ENCODE data around the gene HSPA12B. TPM values are rescaled to one million over a fixed set of nuclear protein-coding genes. Genes with fewer than 3 reads are reported as not detected.

Gene HSPA12B
- polyA plus RNA-seq, 4 donors = 2.7 to 9.7 (median 4.1) TPM; not detected in 1

GRCh38 chr20:3753098-3753497 is 20.6 kb downstream of the HSPA12B start:
- FAIRE-seq (no peak), DNase-seq (peak; percentile 64 to 72)
- no peak overlapping the region for H3K4me3 ChIP-seq (ENCODE audit: low read depth in 1 of 3, low read length in 3 of 3)
- H3K36me3 ChIP-seq (ENCODE audit: control insufficient read depth in 3 of 3, insufficient read depth in 2 of 3, low read depth in 1 of 3, low read length in 3 of 3) = peaks cover 0 to 45% (median 0%) of the 10 kb centered on the region in 3 donors
- 42 to 61% (median 43%) methylated on average over 4 of the region's 4 CpGs for WGBS, 3 donors
- peaks cover 0 to 29% (median 0%) of the 10 kb centered on the region in 3 donors for H3K27me3 ChIP-seq (ENCODE audit: control insufficient read depth in 3 of 3, insufficient read depth in 3 of 3, low read length in 3 of 3)
- no peak overlapping the region for H3K27ac ChIP-seq (ENCODE audit: low read depth in 1 of 3, low read length in 2 of 3)
- H3K9me3 ChIP-seq (ENCODE audit: control insufficient read depth in 2 of 2, insufficient read depth in 1 of 2, low read depth in 1 of 2, low read length in 1 of 2) = no peaks in the 10 kb centered on the region
- H3K4me1 ChIP-seq (ENCODE audit: control insufficient read depth in 3 of 3, insufficient read depth in 2 of 3, low read depth in 1 of 3, low read length in 2 of 3) = peaks cover 0 to 13% (median 3%) of the 10 kb centered on the region in 3 donors

GRCh38 chr20:3753501-3754275 is 21.2 kb downstream of the HSPA12B start:
- H3K4me1 ChIP-seq (ENCODE audit: control insufficient read depth in 3 of 3, insufficient read depth in 2 of 3, low read depth in 1 of 3, low read length in 2 of 3) = peaks cover 0 to 9% (median 3%) of the 10 kb centered on the region in 3 donors
- FAIRE-seq (no peak), DNase-seq (no peak)
- H3K4me3 ChIP-seq (ENCODE audit: low read depth in 1 of 3, low read length in 3 of 3) = no peak overlapping the region
- peaks cover 0 to 47% (median 0%) of the 10 kb centered on the region in 3 donors for H3K36me3 ChIP-seq (ENCODE audit: control insufficient read depth in 3 of 3, insufficient read depth in 2 of 3, low read depth in 1 of 3, low read length in 3 of 3)
- no peaks in the 10 kb centered on the region for H3K9me3 ChIP-seq (ENCODE audit: control insufficient read depth in 2 of 2, insufficient read depth in 1 of 2, low read depth in 1 of 2, low read length in 1 of 2)
- H3K27ac ChIP-seq (ENCODE audit: low read depth in 1 of 3, low read length in 2 of 3) = no peak overlapping the region
- 86 to 92% (median 88%) methylated on average over 20 to 26 of the region's 26 CpGs for WGBS, 3 donors
- H3K27me3 ChIP-seq (ENCODE audit: control insufficient read depth in 3 of 3, insufficient read depth in 3 of 3, low read length in 3 of 3) = peaks cover 0 to 26% (median 0%) of the 10 kb centered on the region in 3 donors

- no peak for FAIRE-seq
- peaks cover 0 to 21% (median 0%) of the 10 kb centered on the region in 3 donors for H3K27me3 ChIP-seq (ENCODE audit: control insufficient read depth in 3 of 3, insufficient read depth in 3 of 3, low read length in 3 of 3)
- WGBS, 3 donors = 93 to 98% (median 95%) methylated on average over 16 of the region's 16 CpGs
Observed at GRCh38 chr20:3754276-3754630, 21.8 kb downstream of the HSPA12B start.

GRCh38 chr20:3755269-3755668 is 22.8 kb downstream of the HSPA12B start:
- Histone ChIP-seq H3K4me1 (ENCODE audit: control insufficient read depth in 3 of 3, insufficient read depth in 2 of 3, low read depth in 1 of 3, low read length in 2 of 3) (peaks cover 0 to 5% (median 3%) of the 10 kb centered on the region in 3 donors), H3K36me3 (ENCODE audit: control insufficient read depth in 3 of 3, insufficient read depth in 2 of 3, low read depth in 1 of 3, low read length in 3 of 3) (peaks cover 0 to 58% (median 0%) of the 10 kb centered on the region in 3 donors), H3K9me3 (ENCODE audit: control insufficient read depth in 2 of 2, insufficient read depth in 1 of 2, low read depth in 1 of 2, low read length in 1 of 2) (no peaks in the 10 kb centered on the region), H3K27me3 (ENCODE audit: control insufficient read depth in 3 of 3, insufficient read depth in 3 of 3, low read length in 3 of 3) (peaks cover 0 to 12% (median 0%) of the 10 kb centered on the region in 3 donors), H3K27ac (ENCODE audit: low read depth in 1 of 3, low read length in 2 of 3) (no peak overlapping the region), H3K4me3 (ENCODE audit: low read depth in 1 of 3, low read length in 3 of 3) (no peak overlapping the region)
- FAIRE-seq (no peak), DNase-seq (no peak)
- WGBS, 3 donors = 82 to 91% (median 86%) methylated on average over 7 of the region's 7 CpGs

More at GRCh38 chr20:3754276-3754630, 21.8 kb downstream of the HSPA12B start:
- Histone ChIP-seq H3K4me1 (ENCODE audit: control insufficient read depth in 3 of 3, insufficient read depth in 2 of 3, low read depth in 1 of 3, low read length in 2 of 3) (peaks cover 0 to 9% (median 3%) of the 10 kb centered on the region in 3 donors), H3K9me3 (ENCODE audit: control insufficient read depth in 2 of 2, insufficient read depth in 1 of 2, low read depth in 1 of 2, low read length in 1 of 2) (no peaks in the 10 kb centered on the region), H3K27ac (ENCODE audit: low read depth in 1 of 3, low read length in 2 of 3) (no peak overlapping the region), H3K4me3 (ENCODE audit: low read depth in 1 of 3, low read length in 3 of 3) (no peak overlapping the region), H3K36me3 (ENCODE audit: control insufficient read depth in 3 of 3, insufficient read depth in 2 of 3, low read depth in 1 of 3, low read length in 3 of 3) (peaks cover 0 to 53% (median 0%) of the 10 kb centered on the region in 3 donors)
- no peak for DNase-seq

- H3K4me3 ChIP-seq (ENCODE audit: low read depth in 1 of 3, low read length in 3 of 3) = no peak overlapping the region
- DNase-seq (no peak), FAIRE-seq (no peak)
- H3K27ac ChIP-seq (ENCODE audit: low read depth in 1 of 3, low read length in 2 of 3) = no peak overlapping the region
- 72 to 98% (median 93%) methylated on average over 4 to 5 of the region's 5 CpGs for WGBS, 3 donors
- no peaks in the 10 kb centered on the region for H3K9me3 ChIP-seq (ENCODE audit: control insufficient read depth in 2 of 2, insufficient read depth in 1 of 2, low read depth in 1 of 2, low read length in 1 of 2)
- H3K4me1 ChIP-seq (ENCODE audit: control insufficient read depth in 3 of 3, insufficient read depth in 2 of 3, low read depth in 1 of 3, low read length in 2 of 3) = peaks cover 0 to 5% (median 3%) of the 10 kb centered on the region in 3 donors
- H3K27me3 ChIP-seq (ENCODE audit: control insufficient read depth in 3 of 3, insufficient read depth in 3 of 3, low read length in 3 of 3) = peaks cover 0 to 5% (median 0%) of the 10 kb centered on the region in 3 donors
- peaks cover 0 to 57% (median 0%) of the 10 kb centered on the region in 3 donors for H3K36me3 ChIP-seq (ENCODE audit: control insufficient read depth in 3 of 3, insufficient read depth in 2 of 3, low read depth in 1 of 3, low read length in 3 of 3)
Observed at GRCh38 chr20:3755814-3756480, 23.5 kb downstream of the HSPA12B start.

- Histone ChIP-seq H3K4me3 (ENCODE audit: low read depth in 1 of 3, low read length in 3 of 3) (no peak overlapping the region), H3K27ac (ENCODE audit: low read depth in 1 of 3, low read length in 2 of 3) (no peak overlapping the region), H3K4me1 (ENCODE audit: control insufficient read depth in 3 of 3, insufficient read depth in 2 of 3, low read depth in 1 of 3, low read length in 2 of 3) (peaks cover 0 to 5% (median 0%) of the 10 kb centered on the region in 3 donors), H3K27me3 (ENCODE audit: control insufficient read depth in 3 of 3, insufficient read depth in 3 of 3, low read length in 3 of 3) (no peaks in the 10 kb centered on the region), H3K9me3 (ENCODE audit: control insufficient read depth in 2 of 2, insufficient read depth in 1 of 2, low read depth in 1 of 2, low read length in 1 of 2) (no peaks in the 10 kb centered on the region), H3K36me3 (ENCODE audit: control insufficient read depth in 3 of 3, insufficient read depth in 2 of 3, low read depth in 1 of 3, low read length in 3 of 3) (peaks cover 0 to 60% (median 0%) of the 10 kb centered on the region in 3 donors)
- DNase-seq (no peak), FAIRE-seq (no peak)
- 92 to 97% (median 95%) methylated on average over 2 of the region's 2 CpGs for WGBS, 3 donors
Observed at GRCh38 chr20:3757268-3757667, 24.8 kb downstream of the HSPA12B start.

- 86 to 95% (median 91%) methylated on average over 11 of the region's 11 CpGs for WGBS, 3 donors
- Histone ChIP-seq H3K27me3 (ENCODE audit: control insufficient read depth in 3 of 3, insufficient read depth in 3 of 3, low read length in 3 of 3) (no peaks in the 10 kb centered on the region), H3K36me3 (ENCODE audit: control insufficient read depth in 3 of 3, insufficient read depth in 2 of 3, low read depth in 1 of 3, low read length in 3 of 3) (peaks cover 0 to 59% (median 0%) of the 10 kb centered on the region in 3 donors), H3K27ac (ENCODE audit: low read depth in 1 of 3, low read length in 2 of 3) (no peak overlapping the region), H3K9me3 (ENCODE audit: control insufficient read depth in 2 of 2, insufficient read depth in 1 of 2, low read depth in 1 of 2, low read length in 1 of 2) (no peaks in the 10 kb centered on the region), H3K4me1 (ENCODE audit: control insufficient read depth in 3 of 3, insufficient read depth in 2 of 3, low read depth in 1 of 3, low read length in 2 of 3) (peaks cover 0 to 1% (median 0%) of the 10 kb centered on the region in 3 donors), H3K4me3 (ENCODE audit: low read depth in 1 of 3, low read length in 3 of 3) (no peak overlapping the region)
- no peak for DNase-seq
- FAIRE-seq = no peak
Observed at GRCh38 chr20:3758566-3758965, 26.1 kb downstream of the HSPA12B start.

- Histone ChIP-seq H3K27me3 (ENCODE audit: control insufficient read depth in 3 of 3, insufficient read depth in 3 of 3, low read length in 3 of 3) (no peaks in the 10 kb centered on the region), H3K4me1 (ENCODE audit: control insufficient read depth in 3 of 3, insufficient read depth in 2 of 3, low read depth in 1 of 3, low read length in 2 of 3) (peaks cover 0 to 7% (median 0%) of the 10 kb centered on the region in 3 donors), H3K27ac (ENCODE audit: low read depth in 1 of 3, low read length in 2 of 3) (no peak overlapping the region), H3K9me3 (ENCODE audit: control insufficient read depth in 2 of 2, insufficient read depth in 1 of 2, low read depth in 1 of 2, low read length in 1 of 2) (no peaks in the 10 kb centered on the region), H3K36me3 (ENCODE audit: control insufficient read depth in 3 of 3, insufficient read depth in 2 of 3, low read depth in 1 of 3, low read length in 3 of 3) (peaks cover 0 to 57% (median 0%) of the 10 kb centered on the region in 3 donors), H3K4me3 (ENCODE audit: low read depth in 1 of 3, low read length in 3 of 3) (no peak overlapping the region)
- DNase-seq (no peak), FAIRE-seq (no peak)
- WGBS, 3 donors = 82 to 92% (median 85%) methylated on average over 10 to 11 of the region's 11 CpGs
Observed at GRCh38 chr20:3759316-3759823, 26.9 kb downstream of the HSPA12B start.

Data from small intestine (tissue), 7 donors.